WTC11 (cell line): ENCODE measurements around the gene AFAP1L1. TPM values are rescaled to one million over a fixed set of nuclear protein-coding genes. Genes with fewer than 3 reads are reported as not detected.

Experiments
- ATAC-seq: fragments of 200-7000 bp; cut with Tn5 transposase; 2 replicates; pipeline ENCODE4 v1.10.0; 2021; ENCODE audit warnings: mild to moderate bottlenecking, moderate library complexity
- CTCF ChIA-PET: fragments of 300-600 bp; sonication (Branson Sonifier 250); formaldehyde crosslinking; loops from one replicate; lab custom pipeline; 2021; ENCODE audit warnings: antibody characterized with exemption; lab: Charles Lee
- POLR2A ChIA-PET: fragments of 350-600 bp; sonication (Branson Sonifier 250); formaldehyde crosslinking; loops from one replicate; lab custom pipeline; 2021; ENCODE audit warnings: antibody characterized with exemption; lab: Charles Lee
- DNase-seq: peaks from one replicate; pipeline ENCODE4 v3.0.0; 2021; ENCODE audit warnings: low spot score
- H3K27ac Mint-ChIP-seq: 2 replicates; pipeline ENCODE4 v1.8.0; 2021; ENCODE audit warnings: mixed read lengths
- H3K27me3 Mint-ChIP-seq: 2 replicates; pipeline ENCODE4 v1.8.0; 2021; ENCODE audit warnings: low read depth, mild to moderate bottlenecking, moderate library complexity, mixed read lengths
- H3K36me3 Mint-ChIP-seq: 2 replicates; pipeline ENCODE4 v1.8.0; 2021; ENCODE audit warnings: mixed read lengths
- H3K4me1 Mint-ChIP-seq: 2 replicates; pipeline ENCODE4 v1.8.0; 2022; ENCODE audit warnings: mixed read lengths
- H3K4me3 Mint-ChIP-seq: 2 replicates; pipeline ENCODE4 v1.8.0; 2021; ENCODE audit warnings: mild to moderate bottlenecking, moderate library complexity, mixed read lengths
- H3K9me3 Mint-ChIP-seq: 2 replicates; pipeline ENCODE4 v1.8.0; 2021; ENCODE audit warnings: mixed read lengths
- CBFB ChIP-seq: sonication (generic); formaldehyde crosslinking; IDR thresholded peaks from 2 replicates; pipeline ENCODE4 v1.8.1; 2022; ENCODE audit warnings: mild to moderate bottlenecking, low read depth, missing genetic modification reagents
- CREB1 ChIP-seq: sonication (generic); formaldehyde crosslinking; IDR thresholded peaks from 2 replicates; pipeline ENCODE4 v1.8.0; 2023; ENCODE audit warnings: mild to moderate bottlenecking, missing genetic modification reagents
- ETV6 ChIP-seq: sonication (generic); formaldehyde crosslinking; IDR thresholded peaks from 2 replicates; pipeline ENCODE4 v1.8.1; 2022; ENCODE audit warnings: mild to moderate bottlenecking, missing genetic modification reagents
- MXD4 ChIP-seq: fragments of 250-450 bp; sonication (Bioruptor Pico); IDR thresholded peaks from 2 replicates; pipeline ENCODE4 v1.8.0; 2021; ENCODE audit warnings: mild to moderate bottlenecking, moderate library complexity, borderline replicate concordance
- NFYB ChIP-seq: sonication (generic); formaldehyde crosslinking; conservative IDR thresholded peaks from 2 replicates; pipeline ENCODE4 v1.8.0; 2022; ENCODE audit warnings: low read depth, missing genetic modification reagents
- NR1H2 ChIP-seq: sonication (generic); formaldehyde crosslinking; IDR thresholded peaks from 2 replicates; pipeline ENCODE4 v1.9.0; 2021; ENCODE audit warnings: mild to moderate bottlenecking, moderate library complexity, missing genetic modification reagents
- PRRX2 ChIP-seq: fragments of 250-450 bp; sonication (Bioruptor Pico); IDR thresholded peaks from 2 replicates; pipeline ENCODE4 v1.8.0; 2021; ENCODE audit warnings: mild to moderate bottlenecking
- RELA ChIP-seq: sonication (generic); formaldehyde crosslinking; IDR thresholded peaks from 2 replicates; pipeline ENCODE4 v1.8.1; 2022; ENCODE audit warnings: missing genetic modification reagents, mild to moderate bottlenecking, borderline replicate concordance
- TEAD1 ChIP-seq: sonication (generic); formaldehyde crosslinking; IDR thresholded peaks from 2 replicates; pipeline ENCODE4 v1.8.0; 2022; ENCODE audit warnings: mild to moderate bottlenecking, missing genetic modification reagents
- ZBTB21 ChIP-seq: sonication (generic); formaldehyde crosslinking; IDR thresholded peaks from 2 replicates; pipeline ENCODE4 v1.8.1; 2023; ENCODE audit warnings: mild to moderate bottlenecking, missing genetic modification reagents, borderline replicate concordance
- ZNF396 ChIP-seq: fragments of 250-450 bp; sonication (Bioruptor Pico); IDR thresholded peaks from 2 replicates; pipeline ENCODE4 v1.8.0; 2021; ENCODE audit warnings: mild to moderate bottlenecking, moderate library complexity, borderline replicate concordance
- total RNA-seq: library from RNA; stranded (reverse); gene quantifications from 3 replicates; pipeline ENCODE4 v1.2.3, GENCODE V29; 2021
- TF ChIP-seq, protein P1 (sequence below): sonication (generic); formaldehyde crosslinking; IDR thresholded peaks from 2 replicates; pipeline ENCODE4 v1.8.1; 2022; ENCODE audit warnings: mild to moderate bottlenecking, moderate library complexity, missing genetic modification reagents
- TF ChIP-seq, protein P2 (sequence below): fragments of 250-450 bp; sonication (Bioruptor Pico); IDR thresholded peaks from 2 replicates; pipeline ENCODE4 v2.1.2; 2022; ENCODE audit warnings: mild to moderate bottlenecking, moderate library complexity
- TF ChIP-seq, protein P3 (sequence below): sonication (generic); formaldehyde crosslinking; IDR thresholded peaks from 2 replicates; pipeline ENCODE4 v1.8.0; 2023; ENCODE audit warnings: mild to moderate bottlenecking, missing genetic modification reagents
- TF ChIP-seq, protein P4 (sequence below): sonication (generic); formaldehyde crosslinking; IDR thresholded peaks from 2 replicates; pipeline ENCODE4 v1.8.0; 2023; ENCODE audit warnings: missing genetic modification reagents
- TF ChIP-seq, protein P5 (sequence below): fragments of 250-450 bp; sonication (Bioruptor Pico); IDR thresholded peaks from 2 replicates; pipeline ENCODE4 v1.9.0; 2021; ENCODE audit warnings: mild to moderate bottlenecking
- TF ChIP-seq, protein P6 (sequence below): sonication (generic); formaldehyde crosslinking; conservative IDR thresholded peaks from 2 replicates; pipeline ENCODE4 v1.8.1; 2022; ENCODE audit warnings: mild to moderate bottlenecking, missing genetic modification reagents
- TF ChIP-seq, protein P7 (sequence below): fragments of 200-600 bp; IDR thresholded peaks from 2 replicates; pipeline ENCODE4 v1.8.0; 2022; ENCODE audit warnings: antibody characterized with exemption
- TF ChIP-seq, protein P8 (sequence below): sonication (generic); formaldehyde crosslinking; IDR thresholded peaks from 2 replicates; pipeline ENCODE4 v1.8.1; 2023; ENCODE audit warnings: mild to moderate bottlenecking, missing genetic modification reagents

AFAP1L1 gene
- total RNA-seq, 1 experiment from 2014 or later = 8.4 TPM

DNA sequence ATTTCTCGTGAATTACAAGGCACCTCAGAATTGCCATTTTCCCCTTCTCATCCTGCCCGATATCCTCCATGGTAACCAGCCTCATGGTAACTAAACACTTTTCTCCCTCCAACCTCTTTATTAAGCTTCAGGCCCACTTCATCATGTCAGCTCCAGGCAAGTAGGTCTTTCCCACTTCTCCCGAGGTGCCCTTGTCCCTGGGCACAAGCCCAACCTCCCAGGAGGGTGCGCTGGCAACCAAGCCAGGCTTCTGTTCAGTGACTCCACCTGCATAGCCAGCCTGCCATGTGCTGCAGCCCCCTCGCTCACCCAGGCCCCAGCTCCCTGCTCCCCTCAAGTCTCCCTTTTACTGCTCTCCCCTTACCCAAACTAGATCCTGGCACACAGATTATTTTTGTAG is 47.4 kb upstream of the AFAP1L1 start:
- CTCF ChIA-PET = interaction anchor here (1.2 to 3.1 kb wide), 4 partner anchors 13 to 94 kb away, joined by 3 to 25 read pairs (median 4); partner anchors contain the start of gene ABLIM3
- Mint-ChIP-seq H3K4me3 (no peak overlapping the region), H3K4me1 (peaks cover 4% of the 10 kb centered on the region), H3K27ac (no peak overlapping the region), H3K27me3 (no peaks in the 10 kb centered on the region), H3K9me3 (no peaks in the 10 kb centered on the region)
- no peak for DNase-seq
- POLR2A ChIA-PET = no interaction called here
- no peak for ATAC-seq
- TF ChIP-seq NFYB = no peak
- TF ChIP-seq, protein P1, sequence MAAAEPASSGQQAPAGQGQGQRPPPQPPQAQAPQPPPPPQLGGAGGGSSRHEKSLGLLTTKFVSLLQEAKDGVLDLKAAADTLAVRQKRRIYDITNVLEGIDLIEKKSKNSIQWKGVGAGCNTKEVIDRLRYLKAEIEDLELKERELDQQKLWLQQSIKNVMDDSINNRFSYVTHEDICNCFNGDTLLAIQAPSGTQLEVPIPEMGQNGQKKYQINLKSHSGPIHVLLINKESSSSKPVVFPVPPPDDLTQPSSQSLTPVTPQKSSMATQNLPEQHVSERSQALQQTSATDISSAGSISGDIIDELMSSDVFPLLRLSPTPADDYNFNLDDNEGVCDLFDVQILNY = no peak
- TF ChIP-seq, protein P2, sequence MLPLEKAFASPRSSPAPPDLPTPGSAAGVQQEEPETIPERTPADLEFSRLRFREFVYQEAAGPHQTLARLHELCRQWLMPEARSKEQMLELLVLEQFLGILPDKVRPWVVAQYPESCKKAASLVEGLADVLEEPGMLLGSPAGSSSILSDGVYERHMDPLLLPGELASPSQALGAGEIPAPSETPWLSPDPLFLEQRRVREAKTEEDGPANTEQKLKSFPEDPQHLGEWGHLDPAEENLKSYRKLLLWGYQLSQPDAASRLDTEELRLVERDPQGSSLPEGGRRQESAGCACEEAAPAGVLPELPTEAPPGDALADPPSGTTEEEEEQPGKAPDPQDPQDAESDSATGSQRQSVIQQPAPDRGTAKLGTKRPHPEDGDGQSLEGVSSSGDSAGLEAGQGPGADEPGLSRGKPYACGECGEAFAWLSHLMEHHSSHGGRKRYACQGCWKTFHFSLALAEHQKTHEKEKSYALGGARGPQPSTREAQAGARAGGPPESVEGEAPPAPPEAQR (CRISPR knock-in tag) = no peak
- no peak for TF ChIP-seq ETV6 (CRISPR knock-in tag)
- TF ChIP-seq CBFB = no peak
- TF ChIP-seq, protein P3, sequence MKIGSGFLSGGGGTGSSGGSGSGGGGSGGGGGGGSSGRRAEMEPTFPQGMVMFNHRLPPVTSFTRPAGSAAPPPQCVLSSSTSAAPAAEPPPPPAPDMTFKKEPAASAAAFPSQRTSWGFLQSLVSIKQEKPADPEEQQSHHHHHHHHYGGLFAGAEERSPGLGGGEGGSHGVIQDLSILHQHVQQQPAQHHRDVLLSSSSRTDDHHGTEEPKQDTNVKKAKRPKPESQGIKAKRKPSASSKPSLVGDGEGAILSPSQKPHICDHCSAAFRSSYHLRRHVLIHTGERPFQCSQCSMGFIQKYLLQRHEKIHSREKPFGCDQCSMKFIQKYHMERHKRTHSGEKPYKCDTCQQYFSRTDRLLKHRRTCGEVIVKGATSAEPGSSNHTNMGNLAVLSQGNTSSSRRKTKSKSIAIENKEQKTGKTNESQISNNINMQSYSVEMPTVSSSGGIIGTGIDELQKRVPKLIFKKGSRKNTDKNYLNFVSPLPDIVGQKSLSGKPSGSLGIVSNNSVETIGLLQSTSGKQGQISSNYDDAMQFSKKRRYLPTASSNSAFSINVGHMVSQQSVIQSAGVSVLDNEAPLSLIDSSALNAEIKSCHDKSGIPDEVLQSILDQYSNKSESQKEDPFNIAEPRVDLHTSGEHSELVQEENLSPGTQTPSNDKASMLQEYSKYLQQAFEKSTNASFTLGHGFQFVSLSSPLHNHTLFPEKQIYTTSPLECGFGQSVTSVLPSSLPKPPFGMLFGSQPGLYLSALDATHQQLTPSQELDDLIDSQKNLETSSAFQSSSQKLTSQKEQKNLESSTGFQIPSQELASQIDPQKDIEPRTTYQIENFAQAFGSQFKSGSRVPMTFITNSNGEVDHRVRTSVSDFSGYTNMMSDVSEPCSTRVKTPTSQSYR = no peak
- no peak for TF ChIP-seq NR1H2
- TF ChIP-seq PRRX2 = no peak
- TF ChIP-seq, protein P4, sequence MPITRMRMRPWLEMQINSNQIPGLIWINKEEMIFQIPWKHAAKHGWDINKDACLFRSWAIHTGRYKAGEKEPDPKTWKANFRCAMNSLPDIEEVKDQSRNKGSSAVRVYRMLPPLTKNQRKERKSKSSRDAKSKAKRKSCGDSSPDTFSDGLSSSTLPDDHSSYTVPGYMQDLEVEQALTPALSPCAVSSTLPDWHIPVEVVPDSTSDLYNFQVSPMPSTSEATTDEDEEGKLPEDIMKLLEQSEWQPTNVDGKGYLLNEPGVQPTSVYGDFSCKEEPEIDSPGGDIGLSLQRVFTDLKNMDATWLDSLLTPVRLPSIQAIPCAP (CRISPR knock-in tag) = no peak
- TF ChIP-seq, protein P5, sequence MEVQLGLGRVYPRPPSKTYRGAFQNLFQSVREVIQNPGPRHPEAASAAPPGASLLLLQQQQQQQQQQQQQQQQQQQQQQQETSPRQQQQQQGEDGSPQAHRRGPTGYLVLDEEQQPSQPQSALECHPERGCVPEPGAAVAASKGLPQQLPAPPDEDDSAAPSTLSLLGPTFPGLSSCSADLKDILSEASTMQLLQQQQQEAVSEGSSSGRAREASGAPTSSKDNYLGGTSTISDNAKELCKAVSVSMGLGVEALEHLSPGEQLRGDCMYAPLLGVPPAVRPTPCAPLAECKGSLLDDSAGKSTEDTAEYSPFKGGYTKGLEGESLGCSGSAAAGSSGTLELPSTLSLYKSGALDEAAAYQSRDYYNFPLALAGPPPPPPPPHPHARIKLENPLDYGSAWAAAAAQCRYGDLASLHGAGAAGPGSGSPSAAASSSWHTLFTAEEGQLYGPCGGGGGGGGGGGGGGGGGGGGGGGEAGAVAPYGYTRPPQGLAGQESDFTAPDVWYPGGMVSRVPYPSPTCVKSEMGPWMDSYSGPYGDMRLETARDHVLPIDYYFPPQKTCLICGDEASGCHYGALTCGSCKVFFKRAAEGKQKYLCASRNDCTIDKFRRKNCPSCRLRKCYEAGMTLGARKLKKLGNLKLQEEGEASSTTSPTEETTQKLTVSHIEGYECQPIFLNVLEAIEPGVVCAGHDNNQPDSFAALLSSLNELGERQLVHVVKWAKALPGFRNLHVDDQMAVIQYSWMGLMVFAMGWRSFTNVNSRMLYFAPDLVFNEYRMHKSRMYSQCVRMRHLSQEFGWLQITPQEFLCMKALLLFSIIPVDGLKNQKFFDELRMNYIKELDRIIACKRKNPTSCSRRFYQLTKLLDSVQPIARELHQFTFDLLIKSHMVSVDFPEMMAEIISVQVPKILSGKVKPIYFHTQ (CRISPR knock-in tag) = no peak
- no peak for TF ChIP-seq ZNF396 (CRISPR knock-in tag)
- no peak for TF ChIP-seq MXD4 (CRISPR knock-in tag)
- TF ChIP-seq, all 79 proteins: peak for 0
- H3K36me3 Mint-ChIP-seq = no peaks in the 10 kb centered on the region

DNA sequence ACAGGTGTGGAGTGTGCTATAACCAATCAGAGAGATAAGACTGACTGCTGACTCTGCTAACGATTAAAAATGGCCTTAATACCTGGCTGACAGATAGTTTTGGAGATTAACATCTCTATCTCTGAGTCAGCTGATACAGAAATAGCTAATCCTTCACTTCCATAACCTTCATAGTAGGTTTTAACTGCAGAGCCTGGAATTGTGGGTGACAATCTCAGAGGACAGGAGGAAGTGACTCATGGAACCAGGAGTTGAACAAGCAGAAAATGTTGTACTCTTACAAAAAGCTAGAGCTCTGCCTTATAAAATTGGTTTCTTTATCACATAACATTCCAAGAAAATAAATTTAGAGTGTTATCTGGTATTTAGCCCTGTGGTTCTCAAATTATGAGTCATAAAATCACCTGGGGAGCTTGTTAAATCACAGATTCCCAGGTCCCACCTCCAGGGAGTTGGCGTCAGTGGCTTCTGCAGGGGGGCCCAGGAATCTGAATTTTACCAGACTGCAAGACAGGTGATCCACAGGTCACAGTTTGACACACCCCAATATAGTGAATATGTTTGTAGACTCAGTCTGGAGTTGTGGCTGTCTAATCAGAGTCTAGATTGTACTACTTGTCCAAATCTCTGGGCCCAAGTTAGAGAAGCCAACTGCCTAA is 44.4 kb upstream of the AFAP1L1 start:
- DNase-seq (no peak), ATAC-seq (no peak)
- H3K9me3 Mint-ChIP-seq = no peaks in the 10 kb centered on the region
- H3K4me3 Mint-ChIP-seq = no peak overlapping the region
- CTCF ChIA-PET = interaction anchor here (5.7 kb wide), 1 partner anchor 86 kb away, joined by 54 read pairs; the partner anchor contains the start of gene ABLIM3
- no peaks in the 10 kb centered on the region; the same call in 1 of the 2 replicates for H3K27me3 Mint-ChIP-seq
- no peak overlapping the region for H3K27ac Mint-ChIP-seq
- no peaks in the 10 kb centered on the region for H3K36me3 Mint-ChIP-seq
- POLR2A ChIA-PET = no interaction called here
- H3K4me1 Mint-ChIP-seq = peaks cover 9% of the 10 kb centered on the region
- TF ChIP-seq, protein P6, sequence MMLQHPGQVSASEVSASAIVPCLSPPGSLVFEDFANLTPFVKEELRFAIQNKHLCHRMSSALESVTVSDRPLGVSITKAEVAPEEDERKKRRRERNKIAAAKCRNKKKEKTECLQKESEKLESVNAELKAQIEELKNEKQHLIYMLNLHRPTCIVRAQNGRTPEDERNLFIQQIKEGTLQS (CRISPR knock-in tag) = no peak
- TF ChIP-seq NFYB (no peak), RELA (CRISPR knock-in tag) (no peak), CREB1 (CRISPR knock-in tag) (no peak), ZBTB21 (CRISPR knock-in tag) (no peak), TEAD1 (CRISPR knock-in tag) (no peak)
- TF ChIP-seq, protein P2 (CRISPR knock-in tag) = no peak
- TF ChIP-seq, protein P7, sequence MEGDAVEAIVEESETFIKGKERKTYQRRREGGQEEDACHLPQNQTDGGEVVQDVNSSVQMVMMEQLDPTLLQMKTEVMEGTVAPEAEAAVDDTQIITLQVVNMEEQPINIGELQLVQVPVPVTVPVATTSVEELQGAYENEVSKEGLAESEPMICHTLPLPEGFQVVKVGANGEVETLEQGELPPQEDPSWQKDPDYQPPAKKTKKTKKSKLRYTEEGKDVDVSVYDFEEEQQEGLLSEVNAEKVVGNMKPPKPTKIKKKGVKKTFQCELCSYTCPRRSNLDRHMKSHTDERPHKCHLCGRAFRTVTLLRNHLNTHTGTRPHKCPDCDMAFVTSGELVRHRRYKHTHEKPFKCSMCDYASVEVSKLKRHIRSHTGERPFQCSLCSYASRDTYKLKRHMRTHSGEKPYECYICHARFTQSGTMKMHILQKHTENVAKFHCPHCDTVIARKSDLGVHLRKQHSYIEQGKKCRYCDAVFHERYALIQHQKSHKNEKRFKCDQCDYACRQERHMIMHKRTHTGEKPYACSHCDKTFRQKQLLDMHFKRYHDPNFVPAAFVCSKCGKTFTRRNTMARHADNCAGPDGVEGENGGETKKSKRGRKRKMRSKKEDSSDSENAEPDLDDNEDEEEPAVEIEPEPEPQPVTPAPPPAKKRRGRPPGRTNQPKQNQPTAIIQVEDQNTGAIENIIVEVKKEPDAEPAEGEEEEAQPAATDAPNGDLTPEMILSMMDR = no peak
- TF ChIP-seq, protein P8, sequence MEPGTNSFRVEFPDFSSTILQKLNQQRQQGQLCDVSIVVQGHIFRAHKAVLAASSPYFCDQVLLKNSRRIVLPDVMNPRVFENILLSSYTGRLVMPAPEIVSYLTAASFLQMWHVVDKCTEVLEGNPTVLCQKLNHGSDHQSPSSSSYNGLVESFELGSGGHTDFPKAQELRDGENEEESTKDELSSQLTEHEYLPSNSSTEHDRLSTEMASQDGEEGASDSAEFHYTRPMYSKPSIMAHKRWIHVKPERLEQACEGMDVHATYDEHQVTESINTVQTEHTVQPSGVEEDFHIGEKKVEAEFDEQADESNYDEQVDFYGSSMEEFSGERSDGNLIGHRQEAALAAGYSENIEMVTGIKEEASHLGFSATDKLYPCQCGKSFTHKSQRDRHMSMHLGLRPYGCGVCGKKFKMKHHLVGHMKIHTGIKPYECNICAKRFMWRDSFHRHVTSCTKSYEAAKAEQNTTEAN = no peak
